ENCODE measurements around the gene DCDC2B.

DCDC2B gene

DNA sequence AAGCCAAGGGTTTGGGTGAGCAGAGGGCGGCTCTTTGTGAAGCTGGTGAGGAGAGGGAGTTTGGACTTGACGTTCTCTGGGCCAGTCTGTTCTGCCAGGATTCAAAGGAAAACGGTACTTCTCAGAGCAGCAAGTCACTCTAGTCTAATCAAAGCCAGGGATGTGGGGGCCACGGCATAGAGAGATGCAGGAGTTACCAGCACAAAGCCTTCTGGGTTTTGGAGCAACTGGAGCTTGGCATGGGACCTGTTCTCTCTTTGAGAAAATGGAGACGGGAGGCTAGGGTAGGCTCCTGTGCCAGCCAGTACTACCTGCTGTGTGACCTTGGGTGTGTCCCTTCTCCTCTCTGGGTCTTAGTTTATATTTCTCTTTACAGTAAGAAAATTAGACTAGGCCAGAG lies 27.3 kb upstream of the DCDC2B start:
- CTCF ChIA-PET, result interaction anchor here (2.6 to 3.4 kb wide), 2 partner anchors 34 to 67 kb away, joined by 7 to 11 read pairs; no protein-coding TSS in a partner anchor
- no peak for DNase-seq (ENCODE audit: extremely low spot score)
- POLR2A ChIA-PET, result interaction anchor here (0.7 to 1.0 kb wide), 3 partner anchors 74 to 155 kb away, joined by 3 to 6 read pairs (median 4); partner anchors contain the start of genes KPNA6 and MARCKSL1
- TF ChIP-seq CTCF (IDR thresholded peaks at IDR 0.05; ENCODE audit: control extremely low read depth, extremely low read depth, low read depth, missing control alignments), result no peak

DNA sequence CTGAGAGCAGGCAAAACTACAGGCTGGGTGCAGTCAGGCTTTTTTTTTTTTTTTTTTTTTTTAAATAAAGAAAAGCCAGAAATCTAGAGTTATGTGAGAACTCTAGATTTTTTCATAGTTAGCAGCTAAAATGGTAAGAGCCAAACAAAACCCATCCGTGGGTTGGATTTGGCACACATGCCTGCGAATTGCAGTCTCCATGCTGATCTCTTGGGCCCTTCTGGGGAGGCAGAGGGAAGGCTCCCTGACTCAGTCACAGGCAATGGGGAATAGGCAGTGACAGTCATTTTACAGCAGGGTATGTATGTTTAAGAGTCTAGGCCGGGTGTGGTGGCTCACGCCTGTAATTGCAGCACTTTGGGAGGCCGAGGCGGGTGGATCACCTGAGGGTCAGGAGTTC lies 26.8 kb upstream of the DCDC2B start:
- POLR2A ChIA-PET, result interaction anchor here (0.7 to 1.0 kb wide), 3 partner anchors 74 to 154 kb away, joined by 3 to 6 read pairs (median 4); partner anchors contain the start of genes KPNA6 and MARCKSL1

DNA sequence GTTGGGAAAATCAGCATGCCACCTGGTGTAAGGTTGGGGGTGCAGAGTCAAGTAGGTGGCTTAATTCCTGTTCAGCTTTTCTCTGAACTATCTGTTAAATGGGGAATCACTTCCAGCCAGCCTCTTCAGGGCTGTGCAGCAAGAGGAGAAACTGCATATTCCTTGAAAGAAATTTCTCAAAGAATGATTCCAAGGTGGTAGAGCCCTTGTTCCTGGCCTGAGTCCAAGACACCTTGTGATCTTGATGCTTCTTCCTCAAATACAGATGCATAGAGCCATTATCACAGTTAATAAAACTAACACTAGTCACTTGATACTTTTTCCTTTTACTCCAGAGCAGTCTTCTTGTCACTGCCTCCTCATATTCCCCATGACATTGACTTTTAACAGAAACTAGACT lies 24.2 kb upstream of the DCDC2B start:
- no peak for DNase-seq (ENCODE audit: extremely low spot score)
- ChIA-PET POLR2A (interaction anchor here (0.7 kb wide), 1 partner anchor 12 kb away, joined by 3 read pairs; no protein-coding TSS in a partner anchor), CTCF (interaction anchor here (1.3 to 2.2 kb wide), 2 partner anchors 13 to 31 kb away, joined by 3 to 10 read pairs; no protein-coding TSS in a partner anchor)
- TF ChIP-seq CTCF (IDR thresholded peaks at IDR 0.05; ENCODE audit: control extremely low read depth, extremely low read depth, low read depth, missing control alignments), result no peak

More for the DNA sequence above, 26.8 kb upstream of the DCDC2B start:
- CTCF ChIA-PET, result interaction anchor here (2.6 to 3.4 kb wide), 2 partner anchors 33 to 66 kb away, joined by 7 to 11 read pairs; no protein-coding TSS in a partner anchor
- no peak for DNase-seq (ENCODE audit: extremely low spot score)
- TF ChIP-seq CTCF (IDR thresholded peaks at IDR 0.05; ENCODE audit: control extremely low read depth, extremely low read depth, low read depth, missing control alignments), result no peak

GRCh38 chr1:32186077-32186476 lies 22.8 kb upstream of the DCDC2B start:
- ChIA-PET POLR2A (interaction anchor here (0.6 to 1.2 kb wide), 2 partner anchors 12 to 48 kb away, joined by 3 read pairs; no protein-coding TSS in a partner anchor), CTCF (interaction anchor here (1.4 to 2.2 kb wide), 2 partner anchors 30 to 62 kb away, joined by 3 to 10 read pairs; no protein-coding TSS in a partner anchor)
- TF ChIP-seq CTCF (IDR thresholded peaks at IDR 0.05; ENCODE audit: control extremely low read depth, extremely low read depth, low read depth, missing control alignments), result no peak
- no peak for DNase-seq (ENCODE audit: extremely low spot score)

- DNase-seq (ENCODE audit: extremely low spot score), result no peak
- TF ChIP-seq CTCF (IDR thresholded peaks at IDR 0.05; ENCODE audit: control extremely low read depth, extremely low read depth, low read depth, missing control alignments), result no peak
- POLR2A ChIA-PET, result interaction anchor here (0.6 to 1.2 kb wide), 2 partner anchors 12 to 48 kb away, joined by 3 read pairs; no protein-coding TSS in a partner anchor
- CTCF ChIA-PET, result interaction anchor here (0.8 to 2.2 kb wide), 3 partner anchors 11 to 62 kb away, joined by 3 to 10 read pairs (median 4); no protein-coding TSS in a partner anchor
Observed at GRCh38 chr1:32186491-32186890, 22.4 kb upstream of the DCDC2B start.

GRCh38 chr1:32187850-32188249 lies 21.0 kb upstream of the DCDC2B start:
- ChIA-PET CTCF (interaction anchor here (0.7 to 1.3 kb wide), 2 partner anchors 28 to 33 kb away, joined by 3 read pairs; no protein-coding TSS in a partner anchor), POLR2A (interaction anchor here (0.6 kb wide), 1 partner anchor 78 kb away, joined by 10 read pairs; no protein-coding TSS in a partner anchor)
- TF ChIP-seq CTCF (IDR thresholded peaks at IDR 0.05; ENCODE audit: control extremely low read depth, extremely low read depth, low read depth, missing control alignments), result no peak
- DNase-seq (ENCODE audit: extremely low spot score), result no peak
